Measurements from ENCODE around the gene SLC39A8. TPM values are rescaled to one million over a fixed set of nuclear protein-coding genes. Genes with fewer than 3 reads are reported as not detected.

Gene SLC39A8
- total RNA-seq, 1 donor from 2014 or later, result 27.7 TPM

DNA sequence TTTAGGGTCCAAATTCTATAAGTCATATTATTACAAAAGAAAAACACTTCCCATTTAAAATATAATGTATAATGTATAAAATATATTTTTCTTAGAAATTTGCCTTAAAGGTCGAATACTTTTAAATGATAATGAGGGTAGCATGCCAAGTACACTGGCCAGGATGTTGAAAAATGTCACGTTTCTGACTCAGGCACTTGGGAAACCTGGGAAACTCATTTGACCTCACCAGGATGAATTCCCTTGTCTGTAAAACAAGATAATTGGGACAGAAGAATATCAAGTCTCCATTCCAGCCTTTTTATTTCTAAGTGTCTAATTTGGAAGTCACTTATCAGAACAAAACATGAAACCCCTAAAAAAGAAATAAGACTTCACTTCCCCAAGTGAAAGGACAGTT lies 3.4 kb upstream of the SLC39A8 start:
- H3K27ac ChIP-seq, result no peak overlapping the region
- H3K27me3 ChIP-seq, result no peaks in the 10 kb centered on the region
- intact Hi-C loops (cut with DNase I), result no loop called here

DNA sequence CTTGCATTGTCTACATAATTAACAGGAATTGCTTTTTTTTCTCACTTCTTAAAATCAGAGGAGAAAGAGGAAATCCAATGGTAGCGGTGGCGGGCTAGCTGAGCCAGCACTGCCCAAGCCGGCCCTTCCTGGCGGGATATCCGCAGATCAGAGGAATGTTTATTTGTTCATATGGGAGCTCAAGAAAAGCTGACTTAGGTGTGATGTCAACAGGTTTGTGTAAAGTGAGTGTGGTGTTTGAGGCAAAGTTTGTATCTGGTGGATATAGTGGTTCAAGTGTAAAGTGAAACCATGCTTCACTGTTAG lies 466 bp upstream of the SLC39A8 start:
- DNase-seq (ENCODE audit: extremely low spot score in 2 of 2), result no peak
- TF ChIP-seq POLR2A (IDR thresholded peaks at IDR 0.05), result no peak
- TF ChIP-seq, protein P1, sequence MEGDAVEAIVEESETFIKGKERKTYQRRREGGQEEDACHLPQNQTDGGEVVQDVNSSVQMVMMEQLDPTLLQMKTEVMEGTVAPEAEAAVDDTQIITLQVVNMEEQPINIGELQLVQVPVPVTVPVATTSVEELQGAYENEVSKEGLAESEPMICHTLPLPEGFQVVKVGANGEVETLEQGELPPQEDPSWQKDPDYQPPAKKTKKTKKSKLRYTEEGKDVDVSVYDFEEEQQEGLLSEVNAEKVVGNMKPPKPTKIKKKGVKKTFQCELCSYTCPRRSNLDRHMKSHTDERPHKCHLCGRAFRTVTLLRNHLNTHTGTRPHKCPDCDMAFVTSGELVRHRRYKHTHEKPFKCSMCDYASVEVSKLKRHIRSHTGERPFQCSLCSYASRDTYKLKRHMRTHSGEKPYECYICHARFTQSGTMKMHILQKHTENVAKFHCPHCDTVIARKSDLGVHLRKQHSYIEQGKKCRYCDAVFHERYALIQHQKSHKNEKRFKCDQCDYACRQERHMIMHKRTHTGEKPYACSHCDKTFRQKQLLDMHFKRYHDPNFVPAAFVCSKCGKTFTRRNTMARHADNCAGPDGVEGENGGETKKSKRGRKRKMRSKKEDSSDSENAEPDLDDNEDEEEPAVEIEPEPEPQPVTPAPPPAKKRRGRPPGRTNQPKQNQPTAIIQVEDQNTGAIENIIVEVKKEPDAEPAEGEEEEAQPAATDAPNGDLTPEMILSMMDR (IDR thresholded peaks at IDR 0.05), result no peak
- no peak for TF ChIP-seq POLR2AphosphoS5 (IDR thresholded peaks at IDR 0.05; ENCODE audit: insufficient read depth in 1 of 2, low read depth in 1 of 2)
- Histone ChIP-seq H3K4me3 (peak overlapping the region; percentile 71 to 80), H3K9me3 (no peaks in the 10 kb centered on the region), H3K27ac (peak overlapping the region; percentile 87), H3K4me1 (peaks cover 21% of the 10 kb centered on the region), H3K36me3 (no peaks in the 10 kb centered on the region), H3K27me3 (no peaks in the 10 kb centered on the region)
- intact Hi-C loops (cut with DNase I), result no loop called here

More for the DNA sequence above, 3.4 kb upstream of the SLC39A8 start:
- Histone ChIP-seq H3K4me1 (peaks cover 4% of the 10 kb centered on the region), H3K36me3 (no peaks in the 10 kb centered on the region), H3K9me3 (no peaks in the 10 kb centered on the region), H3K4me3 (no peak overlapping the region)
- TF ChIP-seq POLR2A (IDR thresholded peaks at IDR 0.05) (no peak), POLR2AphosphoS5 (IDR thresholded peaks at IDR 0.05; ENCODE audit: insufficient read depth in 1 of 2, low read depth in 1 of 2) (no peak)
- TF ChIP-seq, protein P1 (IDR thresholded peaks at IDR 0.05), result no peak
- DNase-seq (ENCODE audit: extremely low spot score in 2 of 2), result no peak

DNA sequence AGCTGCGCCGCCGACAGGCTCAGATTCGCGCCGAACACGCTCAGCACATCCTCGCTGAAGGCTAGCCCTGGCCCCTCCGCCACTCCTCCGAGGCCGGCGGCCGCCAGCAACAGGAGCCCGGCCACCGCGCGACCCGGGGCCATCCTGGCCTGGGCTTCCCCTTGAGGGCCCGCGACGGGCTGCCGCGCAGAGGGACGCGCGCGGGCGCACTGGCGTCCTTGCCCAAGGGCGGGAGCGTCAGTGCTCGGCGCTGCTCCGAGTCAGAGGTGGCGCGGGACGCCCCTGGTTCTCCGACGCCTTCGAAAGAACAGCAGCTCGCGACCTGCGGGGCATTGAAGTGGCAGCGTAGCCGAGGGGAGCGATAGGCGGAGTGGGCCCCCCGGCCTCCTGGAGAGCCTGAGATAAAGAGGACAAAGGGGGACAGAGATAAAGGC lies 745 bp downstream of the SLC39A8 start:
- TF ChIP-seq, protein P1 (IDR thresholded peaks at IDR 0.05), result no peak
- TF ChIP-seq POLR2A (IDR thresholded peaks at IDR 0.05) (no peak), POLR2AphosphoS5 (IDR thresholded peaks at IDR 0.05; ENCODE audit: insufficient read depth in 1 of 2, low read depth in 1 of 2) (no peak)
- no peak for DNase-seq (ENCODE audit: extremely low spot score in 2 of 2)
- Histone ChIP-seq H3K4me3 (peak overlapping the region; percentile 71 to 80), H3K36me3 (no peaks in the 10 kb centered on the region), H3K27ac (peak overlapping the region; percentile 87), H3K9me3 (no peaks in the 10 kb centered on the region), H3K27me3 (no peaks in the 10 kb centered on the region), H3K4me1 (peaks cover 21% of the 10 kb centered on the region)
- intact Hi-C loops (cut with DNase I), result no loop called here

DNA sequence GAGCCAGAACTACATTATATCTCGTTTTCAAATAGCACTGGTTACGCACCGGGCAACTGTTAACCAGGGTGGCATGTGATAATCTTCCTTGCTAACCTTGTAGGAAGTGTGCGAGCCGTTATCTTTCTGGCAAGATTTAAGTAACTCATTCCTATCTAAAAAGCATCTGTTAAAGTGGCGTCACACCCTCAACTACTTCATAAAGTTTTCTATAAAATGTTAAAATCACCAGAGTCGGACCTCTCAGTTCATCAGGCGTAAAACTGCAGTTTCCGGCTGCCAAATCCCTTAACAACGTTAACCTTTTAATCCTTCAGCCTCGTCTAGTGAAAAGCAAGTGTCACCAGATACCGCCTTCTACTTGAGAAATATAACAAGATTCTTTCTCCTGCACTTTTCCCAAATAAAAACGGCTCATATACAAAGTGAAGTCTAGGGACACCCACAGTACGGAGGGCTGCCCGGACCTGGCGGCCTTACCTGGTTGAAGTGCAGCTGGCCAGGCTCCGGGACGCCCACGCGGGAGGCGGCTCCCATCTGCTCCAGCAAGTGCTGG lies 1.2 kb downstream of the SLC39A8 start:
- Histone ChIP-seq H3K9me3 (no peaks in the 10 kb centered on the region), H3K36me3 (no peaks in the 10 kb centered on the region), H3K27ac (peak overlapping the region; percentile 87), H3K4me1 (peaks cover 21% of the 10 kb centered on the region), H3K27me3 (no peaks in the 10 kb centered on the region), H3K4me3 (peak overlapping the region; percentile 71 to 80)
- peak in 1 of 2 donors; percentile 23 for TF ChIP-seq POLR2AphosphoS5 (IDR thresholded peaks at IDR 0.05; ENCODE audit: insufficient read depth in 1 of 2, low read depth in 1 of 2)
- TF ChIP-seq, protein P1 (IDR thresholded peaks at IDR 0.05), result no peak
- no peak for DNase-seq (ENCODE audit: extremely low spot score in 2 of 2)
- intact Hi-C loops (cut with DNase I), result no loop called here

DNA sequence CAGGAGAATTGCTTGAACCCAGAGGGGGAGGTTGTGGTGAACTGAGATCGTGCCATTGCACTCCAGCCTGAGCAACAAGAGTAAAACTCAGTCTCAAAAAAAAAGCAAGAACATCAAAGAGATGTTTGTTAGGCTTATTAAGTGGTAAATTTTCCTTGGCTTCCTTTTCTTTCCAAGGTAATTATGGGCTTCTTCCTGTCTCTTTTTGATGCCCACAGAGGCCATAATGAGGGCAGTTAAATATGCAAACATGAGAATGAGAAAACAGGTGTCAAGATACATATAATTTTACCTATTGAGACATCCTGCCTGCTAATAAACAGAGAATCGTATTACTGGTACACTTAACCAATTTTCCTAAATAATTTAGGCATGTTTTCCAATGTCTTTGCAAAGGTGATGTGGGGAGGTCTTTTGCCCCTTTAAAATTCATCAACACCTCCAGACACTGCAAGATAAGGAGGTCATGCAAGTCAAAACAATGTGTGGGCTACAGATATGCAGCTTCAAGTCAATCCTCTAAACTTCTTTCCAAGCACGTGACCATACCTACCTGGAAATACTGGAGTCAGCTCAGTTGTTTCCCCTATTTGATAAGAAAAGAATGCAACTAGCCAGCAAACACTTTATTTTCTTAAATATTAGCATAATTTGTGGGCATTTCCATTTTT lies 2.7 kb downstream of the SLC39A8 start:
- no peak for TF ChIP-seq POLR2AphosphoS5 (IDR thresholded peaks at IDR 0.05; ENCODE audit: insufficient read depth in 1 of 2, low read depth in 1 of 2)
- TF ChIP-seq, protein P1 (IDR thresholded peaks at IDR 0.05), result no peak
- H3K27ac ChIP-seq, result no peak overlapping the region
- no peak for DNase-seq (ENCODE audit: extremely low spot score in 2 of 2)
- no peaks in the 10 kb centered on the region for H3K9me3 ChIP-seq
- no peak overlapping the region for H3K4me3 ChIP-seq
- no peaks in the 10 kb centered on the region for H3K27me3 ChIP-seq
- intact Hi-C loops (cut with DNase I), result no loop called here
- peaks cover 21% of the 10 kb centered on the region for H3K4me1 ChIP-seq
- no peaks in the 10 kb centered on the region for H3K36me3 ChIP-seq

Data from vagina (tissue), 2 donors.